ENCODE measurements around the gene OAS2.

DNA sequence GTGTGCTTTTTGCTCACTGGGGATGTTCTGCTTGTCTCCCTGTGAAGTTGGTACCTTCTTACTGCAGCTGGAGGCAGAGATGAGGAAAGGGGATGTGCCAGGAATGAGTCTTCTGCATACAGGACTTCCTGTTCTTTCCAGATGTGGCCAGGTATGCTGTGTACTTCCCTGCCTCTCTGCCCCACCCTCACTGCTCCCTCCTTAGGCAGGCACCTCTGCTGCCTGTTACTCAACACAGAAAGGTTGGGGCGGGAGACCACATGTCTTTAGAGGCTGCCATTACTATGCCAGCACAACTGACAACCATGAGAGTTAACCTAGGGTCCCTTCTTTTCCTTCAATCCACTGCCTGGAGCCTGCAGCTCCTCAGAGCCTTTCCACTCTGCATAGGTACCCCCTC is 42.1 kb upstream of the OAS2 start:
- TF ChIP-seq ZZZ3 (IDR thresholded peaks at IDR 0.05), result no peak
- no peak for TF ChIP-seq CHD1 (IDR thresholded peaks at IDR 0.05; ENCODE audit: low read length)
- TF ChIP-seq EP300 (IDR thresholded peaks at IDR 0.05; ENCODE audit: low read length), result no peak
- no peak for TF ChIP-seq YY1 (IDR thresholded peaks at IDR 0.05; ENCODE audit: borderline replicate concordance in 1 of 3, control insufficient read depth in 1 of 3, extremely low read depth in 1 of 3, insufficient read depth in 3 of 3, insufficient read length in 1 of 3, insufficient replicate concordance in 2 of 3, low read depth in 1 of 3, low read length in 2 of 3)
- no peak for TF ChIP-seq ZNF830 (CRISPR knock-in tag; IDR thresholded peaks at IDR 0.05)
- no peak for TF ChIP-seq IRF2 (CRISPR knock-in tag; IDR thresholded peaks at IDR 0.05)
- no peak for TF ChIP-seq SPI1 (IDR thresholded peaks at IDR 0.05; ENCODE audit: borderline replicate concordance, low read depth, low read length)
